HCT116 (cell line): Measurements from ENCODE around the gene CAPSL. TPM values are rescaled to one million over a fixed set of nuclear protein-coding genes. Genes with fewer than 3 reads are reported as not detected.

Source experiments
- ATAC-seq: fragments of 200-7000 bp; cut with Tn5 transposase; 2 replicates; pipeline ENCODE4 v1.9.1; 2020; ENCODE audit warnings: mild to moderate bottlenecking, moderate library complexity
- BruUV-seq: library from RNA; stranded (reverse); fragments of 400-500 nt; replicated peaks from 2 replicates; lab custom pipeline; 2021; lab: Mats Ljungman, UMichigan
- CTCF ChIA-PET: fragments of 300-600 bp; sonication (Branson Sonifier 250); formaldehyde crosslinking; loops from one replicate; lab custom pipeline; 2021; ENCODE audit warnings: antibody characterized with exemption; lab: Charles Lee
- POLR2A ChIA-PET: fragments of 300-600, 350-600 bp; sonication (Branson Sonifier 250); formaldehyde crosslinking; loops from one replicate; lab custom pipeline; 2021; ENCODE audit warnings: antibody characterized with exemption; lab: Charles Lee
- RAD21 ChIA-PET, 2 experiments: fragments of 300-600 bp; sonication (Branson Sonifier 250); formaldehyde crosslinking; loops; one replicate each; lab custom pipeline; 2023; ENCODE audit warnings: low total read pairs in 2 of 2; ENCODE audit not compliant: uncharacterized antibody in 2 of 2, unreplicated experiment in 2 of 2, low non-redundant PET in 1 of 2; lab: Charles Lee
- DNase-seq: peaks from one replicate; pipeline ENCODE4 v3.0.0-alpha.2; 2010; ENCODE audit warnings: low read depth, low spot score
- H2AFZ ChIP-seq: fragments of 200-600 bp; shearing (Covaris generic), sonication (generic); 2 replicates; pipeline ENCODE4 v1.6.1; 2017; ENCODE audit warnings: low read depth, mixed run types, mixed read lengths, antibody characterized with exemption, low read length; ENCODE audit not compliant: poor library complexity, severe bottlenecking
- H3K27ac ChIP-seq: 2 replicates; pipeline ENCODE4 v1.5.1; 2012; ENCODE audit warnings: low read depth, low read length
- H3K27me3 ChIP-seq: fragments of 200-600 bp; sonication (generic); 2 replicates; pipeline ENCODE4 v1.6.1; 2016; ENCODE audit warnings: mixed run types, low read length, mixed read lengths; ENCODE audit not compliant: insufficient read depth
- H3K36me3 ChIP-seq, 2 experiments: fragments of 200-500 bp in 1 of 2; fragments of 200-600 bp in 1 of 2; sonication (Bioruptor generic) in 1 of 2; sonication (generic) in 1 of 2; 2 replicates each; pipeline versions ENCODE4 v1.5.1 to v1.6.1; 2014 to 2016; ENCODE audit warnings: low read length in 2 of 2, inconsistent platforms in 1 of 2, mixed read lengths in 1 of 2, mixed run types in 1 of 2; ENCODE audit not compliant: insufficient read depth in 2 of 2, control insufficient read depth in 1 of 2
- H3K4me1 ChIP-seq, 2 experiments: fragments of 200-600 bp in 1 of 2; sonication (generic) in 1 of 2; 2 replicates each; pipeline versions ENCODE4 v1.5.1 to v1.6.1; 2012 to 2017; ENCODE audit warnings: low read length in 2 of 2, inconsistent platforms in 1 of 2, mild to moderate bottlenecking in 1 of 2, mixed read lengths in 1 of 2, mixed run types in 1 of 2, moderate library complexity in 1 of 2; ENCODE audit not compliant: insufficient read depth in 2 of 2, control insufficient read depth in 1 of 2
- H3K4me2 ChIP-seq: fragments of 200-600 bp; sonication (generic); 2 replicates; pipeline ENCODE4 v1.6.1; 2017; ENCODE audit warnings: mixed run types, low read length, mixed read lengths
- H3K4me3 ChIP-seq, 2 experiments: fragments of 200-600 bp in 1 of 2; sonication (generic) in 1 of 2; replicated peaks in 1 of 2; 2 replicates each; pipeline ENCODE4 v1.5.1; 2011 to 2016; ENCODE audit warnings: low read length in 2 of 2, control low read depth in 1 of 2, low read depth in 1 of 2, mild to moderate bottlenecking in 1 of 2, mixed read lengths in 1 of 2, mixed run types in 1 of 2
- H3K79me2 ChIP-seq: fragments of 200-600 bp; sonication (generic); 2 replicates; pipeline ENCODE4 v1.6.1; 2017; ENCODE audit warnings: mild to moderate bottlenecking, mixed run types, low read length, moderate library complexity, mixed read lengths; ENCODE audit not compliant: insufficient read depth
- H3K9ac ChIP-seq: fragments of 200-600 bp; sonication (generic); 2 replicates; pipeline ENCODE4 v1.6.1; 2016; ENCODE audit warnings: low read length, mixed read lengths
- H3K9me2 ChIP-seq: fragments of 200-600 bp; sonication (generic), shearing (Covaris generic); 2 replicates; pipeline ENCODE4 v1.6.1; 2017; ENCODE audit warnings: mixed run types, mild to moderate bottlenecking, moderate library complexity; ENCODE audit not compliant: insufficient read depth
- H3K9me3 ChIP-seq, 2 experiments: fragments of 200-500 bp in 1 of 2; fragments of 200-600 bp in 1 of 2; sonication (Bioruptor generic) in 1 of 2; sonication (generic) in 1 of 2; 2 replicates each; pipeline ENCODE4 v1.6.1; 2014 to 2017; ENCODE audit warnings: low read length in 2 of 2, mixed read lengths in 2 of 2, inconsistent platforms in 1 of 2, low read depth in 1 of 2, mild to moderate bottlenecking in 1 of 2, mixed run types in 1 of 2, moderate library complexity in 1 of 2; ENCODE audit not compliant: control insufficient read depth in 1 of 2, insufficient read depth in 1 of 2
- H4K20me1 ChIP-seq: fragments of 200-600 bp; sonication (generic), shearing (Covaris generic); 2 replicates; pipeline ENCODE4 v1.6.1; 2017; ENCODE audit warnings: mixed run types, mild to moderate bottlenecking, moderate library complexity; ENCODE audit not compliant: insufficient read depth
- CBX3 ChIP-seq: IDR thresholded peaks from 2 replicates; pipeline ENCODE4 v1.6.1; 2012; ENCODE audit warnings: low read depth
- CEBPB ChIP-seq: IDR thresholded peaks from 2 replicates; pipeline ENCODE4 v1.6.1; 2012; ENCODE audit warnings: low read depth
- CTCF ChIP-seq, 3 experiments: fragments of 200-600 bp in 1 of 3; sonication (generic) in 1 of 3; IDR thresholded peaks in 2 of 3; conservative IDR thresholded peaks in 1 of 3; 2 replicates each; pipeline ENCODE4 v1.5.1; 2012 to 2017; ENCODE audit warnings: low read depth in 2 of 3, low read length in 2 of 3, antibody characterized with exemption in 1 of 3, borderline replicate concordance in 1 of 3, control low read depth in 1 of 3, mild to moderate bottlenecking in 1 of 3, mixed read lengths in 1 of 3, mixed run types in 1 of 3, moderate library complexity in 1 of 3; ENCODE audit not compliant: insufficient read depth in 1 of 3
- EZH2 ChIP-seq: fragments of 200-600 bp; sonication (generic); IDR thresholded peaks from 2 replicates; pipeline ENCODE4 v1.6.1; 2017; ENCODE audit warnings: antibody characterized with exemption, mixed run types
- FOSL1 ChIP-seq: IDR thresholded peaks from 2 replicates; pipeline ENCODE4 v1.6.1; 2012; ENCODE audit warnings: low read depth
- POLR2AphosphoS5 ChIP-seq: IDR thresholded peaks from 2 replicates; pipeline ENCODE4 v1.6.1; 2011; ENCODE audit warnings: mild to moderate bottlenecking, low read depth, low read length, moderate library complexity
- SP1 ChIP-seq: IDR thresholded peaks from 2 replicates; pipeline ENCODE4 v1.6.1; 2012; ENCODE audit warnings: low read depth
- SRF ChIP-seq: IDR thresholded peaks from 2 replicates; pipeline ENCODE4 v1.6.1; 2012; ENCODE audit warnings: low read depth
- ZFX ChIP-seq: fragments of 450-650 bp; IDR thresholded peaks from 2 replicates; pipeline ENCODE4 v1.6.1; 2017
- intact Hi-C: fragments of 100-400 bp; cut with micrococcal nuclease; formaldehyde crosslinking; loops from 2 replicates; pipeline ENCODE4 v1.10.0; 2022
- total RNA-seq: library from RNA; stranded (reverse); gene quantifications from one replicate; pipeline ENCODE4 v1.2.1, GENCODE V29; 2021; ENCODE audit not compliant: unreplicated experiment
- TF ChIP-seq, protein P1 (sequence below): IDR thresholded peaks from 2 replicates; pipeline ENCODE4 v1.6.1; 2012

CAPSL gene
- total RNA-seq, 1 experiment from 2014 or later: not detected

DNA sequence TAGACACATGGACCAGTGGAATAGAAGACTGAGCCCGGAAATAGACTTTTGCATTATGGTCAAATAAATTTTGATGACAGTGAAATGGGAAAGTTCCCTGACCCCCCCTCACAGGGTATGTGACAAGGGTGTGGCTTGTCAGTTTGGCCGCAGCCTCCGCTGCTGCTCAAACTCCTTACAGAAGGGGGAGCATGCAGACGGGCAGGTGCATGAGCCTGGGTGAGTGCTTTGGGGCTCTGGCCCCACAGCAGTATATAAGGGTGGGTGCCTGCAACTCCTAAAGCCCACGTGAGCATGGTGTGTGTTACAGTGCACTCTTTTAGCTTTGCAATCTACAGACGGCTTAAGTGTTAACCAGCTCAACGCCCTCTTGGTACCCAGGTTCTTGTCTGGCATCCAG is 21.9 kb upstream of the CAPSL start:
- Histone ChIP-seq H3K4me3 (no peak overlapping the region), H3K4me1 (no peaks in the 10 kb centered on the region), H3K9ac (no peak overlapping the region), H3K27ac (no peak overlapping the region), H3K27me3 (peaks cover 44% of the 10 kb centered on the region), H3K9me3 (no peaks in the 10 kb centered on the region; a peak in 1 of 4 replicates), H2AFZ (no peak overlapping the region), H4K20me1 (no peaks in the 10 kb centered on the region), H3K36me3 (no peaks in the 10 kb centered on the region), H3K4me2 (no peak overlapping the region), H3K9me2 (no peaks in the 10 kb centered on the region), H3K79me2 (no peaks in the 10 kb centered on the region)
- no peak for DNase-seq
- TF ChIP-seq CBX3 (no peak), CEBPB (no peak), FOSL1 (no peak), POLR2AphosphoS5 (no peak), EZH2 (no peak), SP1 (no peak)
- TF ChIP-seq, protein P1, sequence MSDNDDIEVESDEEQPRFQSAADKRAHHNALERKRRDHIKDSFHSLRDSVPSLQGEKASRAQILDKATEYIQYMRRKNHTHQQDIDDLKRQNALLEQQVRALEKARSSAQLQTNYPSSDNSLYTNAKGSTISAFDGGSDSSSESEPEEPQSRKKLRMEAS: no peak
- CTCF ChIA-PET: no interaction called here
- POLR2A ChIA-PET: no interaction called here
- no TSS peak for BruUV-seq
- RAD21 ChIA-PET: no interaction called here
- intact Hi-C loops: loop anchor here (5.0 to 10.0 kb wide), 2 partner anchors 344 to 732 kb away; partner anchors contain the start of gene RANBP3L
- no peak for ATAC-seq

DNA sequence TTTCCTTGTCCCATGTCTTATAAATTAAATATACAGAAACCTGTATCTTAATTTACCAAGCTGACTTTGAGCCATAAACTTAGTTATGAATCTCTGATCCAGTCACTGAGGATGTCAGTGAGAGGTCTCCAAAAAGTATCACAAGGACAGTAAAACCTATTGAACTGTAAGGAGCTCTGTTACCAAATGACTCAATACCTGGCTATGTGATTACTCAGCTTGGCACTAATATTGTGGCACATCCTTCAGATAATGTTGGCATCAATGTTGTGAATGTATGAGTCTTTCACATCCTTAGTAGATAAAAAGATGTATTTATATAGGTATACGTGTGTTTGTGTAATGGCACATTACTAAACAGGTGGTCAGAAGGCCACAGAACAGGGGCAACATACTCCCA is 18.0 kb upstream of the CAPSL start:
- RAD21 ChIA-PET: no interaction called here
- intact Hi-C loops: no loop called here
- Histone ChIP-seq H3K4me2 (no peak overlapping the region), H2AFZ (no peak overlapping the region), H3K27ac (no peak overlapping the region), H3K27me3 (peaks cover 82% of the 10 kb centered on the region), H3K36me3 (no peaks in the 10 kb centered on the region), H3K4me1 (no peaks in the 10 kb centered on the region), H4K20me1 (no peaks in the 10 kb centered on the region), H3K4me3 (no peak overlapping the region), H3K9me3 (no peaks in the 10 kb centered on the region), H3K9ac (no peak overlapping the region), H3K9me2 (no peaks in the 10 kb centered on the region), H3K79me2 (no peaks in the 10 kb centered on the region)
- BruUV-seq: no TSS peak
- no peak for DNase-seq
- ATAC-seq: no peak
- CTCF ChIA-PET: no interaction called here
- POLR2A ChIA-PET: interaction anchor here (0.5 kb wide), 1 partner anchor 13 kb away, joined by 3 read pairs; no protein-coding TSS in a partner anchor
- no peak for TF ChIP-seq SRF
- no peak for TF ChIP-seq ZFX
- no peak for TF ChIP-seq CTCF (IDR thresholded peaks at IDR 0.05 in 2 of 3, conservative IDR thresholded peaks at IDR 0.05 in 1 of 3; ENCODE audit: borderline replicate concordance in 1 of 3, insufficient read depth in 1 of 3, low read depth in 2 of 3, low read length in 2 of 3)
